SK-N-SH treated with all-trans-retinoic acid at 6 μM for 48 hours (cell line): ENCODE results near the gene STIL.

ENCODE experiments used
- ATAC-seq: fragments of 200-7000 bp; cut with Tn5 transposase; 3 replicates; pipeline ENCODE4 v1.9.1; 2020; ENCODE audit warnings: mild to moderate bottlenecking, moderate library complexity
- ARNTL ChIP-seq: fragments of 450-650 bp; formaldehyde crosslinking; IDR thresholded peaks from 2 replicates; pipeline ENCODE4 v1.5.0; 2020; ENCODE audit warnings: low read depth, mild to moderate bottlenecking, moderate library complexity, borderline replicate concordance
- BACH2 ChIP-seq: fragments of 250-450 bp; sonication (Bioruptor Pico); IDR thresholded peaks from 2 replicates; pipeline ENCODE4 v1.9.0; 2021; ENCODE audit warnings: mild to moderate bottlenecking, borderline replicate concordance
- CREB5 ChIP-seq: fragments of 250-450 bp; sonication (Bioruptor Pico); IDR thresholded peaks from 2 replicates; pipeline ENCODE4 v1.5.1; 2020; ENCODE audit warnings: low read depth, mild to moderate bottlenecking, moderate library complexity
- CSDC2 ChIP-seq: fragments of 250-450 bp; sonication (Bioruptor Pico); IDR thresholded peaks from 2 replicates; pipeline ENCODE4 v1.5.0; 2020; ENCODE audit warnings: mild to moderate bottlenecking, moderate library complexity
- CSRNP3 ChIP-seq: fragments of 250-450 bp; sonication (Bioruptor Pico); IDR thresholded peaks from 2 replicates; pipeline ENCODE4 v1.5.1; 2021; ENCODE audit warnings: mild to moderate bottlenecking, moderate library complexity
- ESRRG ChIP-seq: fragments of 250-450 bp; sonication (Bioruptor Pico); IDR thresholded peaks from 2 replicates; pipeline ENCODE4 v1.6.1; 2021; ENCODE audit warnings: mild to moderate bottlenecking
- GLIS3 ChIP-seq: fragments of 250-450 bp; sonication (Bioruptor Pico); IDR thresholded peaks from 2 replicates; pipeline ENCODE4 v1.5.0; 2020; ENCODE audit warnings: mild to moderate bottlenecking, moderate library complexity
- ISL1 ChIP-seq: fragments of 250-450 bp; sonication (Bioruptor Pico); IDR thresholded peaks from 2 replicates; pipeline ENCODE4 v2.1.2; 2022; ENCODE audit warnings: mild to moderate bottlenecking, moderate library complexity
- OSR1 ChIP-seq: fragments of 250-450 bp; sonication (Bioruptor Pico); IDR thresholded peaks from 2 replicates; pipeline ENCODE4 v1.8.0; 2022; ENCODE audit warnings: moderate library complexity, mild to moderate bottlenecking, inconsistent platforms
- PATZ1 ChIP-seq: fragments of 250-450 bp; sonication (Bioruptor Pico); IDR thresholded peaks from 2 replicates; pipeline ENCODE4 v1.8.0; 2020; ENCODE audit warnings: mild to moderate bottlenecking, moderate library complexity, borderline replicate concordance
- POU6F1 ChIP-seq: fragments of 250-450 bp; sonication (Bioruptor Pico); IDR thresholded peaks from 2 replicates; pipeline ENCODE4 v1.8.0; 2021; ENCODE audit warnings: low read depth, mild to moderate bottlenecking, moderate library complexity, borderline replicate concordance
- PPARA ChIP-seq: fragments of 250-450 bp; sonication (Bioruptor Pico); IDR thresholded peaks from 2 replicates; pipeline ENCODE4 v1.5.0; 2020; ENCODE audit warnings: mild to moderate bottlenecking, borderline replicate concordance
- RARB ChIP-seq: fragments of 250-450 bp; sonication (Bioruptor Pico); IDR thresholded peaks from 2 replicates; pipeline ENCODE4 v1.8.0; 2021; ENCODE audit warnings: mild to moderate bottlenecking, moderate library complexity
- SNAI2 ChIP-seq: fragments of 250-450 bp; sonication (Bioruptor Pico); IDR thresholded peaks from 2 replicates; pipeline ENCODE4 v1.5.0; 2020; ENCODE audit warnings: mild to moderate bottlenecking, moderate library complexity
- TCF4 ChIP-seq: fragments of 250-450 bp; sonication (Bioruptor Pico); IDR thresholded peaks from 2 replicates; pipeline ENCODE4 v1.8.0; 2021; ENCODE audit warnings: mild to moderate bottlenecking, moderate library complexity, borderline replicate concordance
- TOX ChIP-seq: fragments of 250-450 bp; sonication (Bioruptor Pico); IDR thresholded peaks from 2 replicates; pipeline ENCODE4 v1.8.0; 2021; ENCODE audit warnings: mild to moderate bottlenecking, moderate library complexity, borderline replicate concordance
- TSHZ2 ChIP-seq: fragments of 250-450 bp; sonication (Bioruptor Pico); IDR thresholded peaks from 2 replicates; pipeline ENCODE4 v1.5.0; 2020; ENCODE audit warnings: mild to moderate bottlenecking, moderate library complexity
- ZC3H10 ChIP-seq: fragments of 250-450 bp; sonication (Bioruptor Pico); IDR thresholded peaks from 2 replicates; pipeline ENCODE4 v1.5.1; 2021; ENCODE audit warnings: mild to moderate bottlenecking, moderate library complexity
- ZFP3 ChIP-seq: fragments of 250-450 bp; sonication (Bioruptor Pico); IDR thresholded peaks from 2 replicates; pipeline ENCODE4 v1.5.0; 2020; ENCODE audit warnings: mild to moderate bottlenecking, moderate library complexity
- ZFP30 ChIP-seq: fragments of 450-650 bp; formaldehyde crosslinking; IDR thresholded peaks from 2 replicates; pipeline ENCODE4 v1.5.0; 2022; ENCODE audit warnings: mild to moderate bottlenecking, moderate library complexity
- ZNF565 ChIP-seq: fragments of 450-650 bp; formaldehyde crosslinking; conservative IDR thresholded peaks from 2 replicates; pipeline ENCODE4 v1.5.0; 2020; ENCODE audit warnings: low read depth, mild to moderate bottlenecking, moderate library complexity
- ZNF70 ChIP-seq: fragments of 450-650 bp; formaldehyde crosslinking; IDR thresholded peaks from 2 replicates; pipeline ENCODE4 v1.5.0; 2020; ENCODE audit warnings: mild to moderate bottlenecking, moderate library complexity
- ZNF8 ChIP-seq: fragments of 450-650 bp; formaldehyde crosslinking; IDR thresholded peaks from 2 replicates; pipeline ENCODE4 v1.5.0; 2020; ENCODE audit warnings: mild to moderate bottlenecking, moderate library complexity

The STIL gene

GRCh38 chr1:47249755-47250154, 64.2 kb downstream of the STIL start:
- no peak for TF ChIP-seq RARB
- no peak for TF ChIP-seq OSR1 (CRISPR knock-in tag)
- no peak for TF ChIP-seq TCF4
- ATAC-seq = no peak

- ATAC-seq = no peak
- TF ChIP-seq TOX (CRISPR knock-in tag) = no peak
- no peak for TF ChIP-seq ISL1 (CRISPR knock-in tag)
- TF ChIP-seq POU6F1 (CRISPR knock-in tag) = no peak
- TF ChIP-seq OSR1 (CRISPR knock-in tag) = no peak
- TF ChIP-seq CSDC2 (CRISPR knock-in tag) = no peak
- no peak for TF ChIP-seq ARNTL (CRISPR knock-in tag)
- no peak for TF ChIP-seq ZFP30
- TF ChIP-seq ZNF70 (CRISPR knock-in tag) = no peak
- no peak for TF ChIP-seq RARB
- no peak for TF ChIP-seq SNAI2 (CRISPR knock-in tag)
- no peak for TF ChIP-seq ESRRG (CRISPR knock-in tag)
- TF ChIP-seq BACH2 (CRISPR knock-in tag) = no peak
- TF ChIP-seq GLIS3 = no peak
- TF ChIP-seq ZNF8 (CRISPR knock-in tag) = no peak
- no peak for TF ChIP-seq PATZ1 (CRISPR knock-in tag)
- no peak for TF ChIP-seq CREB5
- no peak for TF ChIP-seq TSHZ2 (CRISPR knock-in tag)
- no peak for TF ChIP-seq ZFP3
Observed at GRCh38 chr1:47244339-47244862, 69.5 kb downstream of the STIL start.

GRCh38 chr1:47243910-47244309, 70.0 kb downstream of the STIL start:
- ATAC-seq = no peak
- TF ChIP-seq ESRRG (CRISPR knock-in tag) (no peak), CSRNP3 (CRISPR knock-in tag) (no peak), GLIS3 (no peak), PATZ1 (CRISPR knock-in tag) (no peak), BACH2 (CRISPR knock-in tag) (no peak), ZNF565 (CRISPR knock-in tag) (no peak), ISL1 (CRISPR knock-in tag) (no peak), TOX (CRISPR knock-in tag) (no peak), RARB (no peak), ZFP30 (no peak), ZNF8 (CRISPR knock-in tag) (no peak), CSDC2 (CRISPR knock-in tag) (no peak), CREB5 (no peak), PPARA (no peak), ZC3H10 (CRISPR knock-in tag) (no peak), POU6F1 (CRISPR knock-in tag) (no peak), ZFP3 (no peak)
